Activated T-cell treated with anti-CD3 and anti-CD28 coated beads, Interleukin-2, amount 50 U/mL, for 1 hour (primary cell): Measurements from ENCODE around the gene MCCC1.
"Not testable (repeated sequence)": the region's sequence is repeated elsewhere in the genome, so short reads cannot be mapped to it uniquely, and the experiment has no call there.

Experiments
- DNase-seq: peaks from one replicate; pipeline ENCODE4 v3.0.0-alpha.2; 2020

Gene MCCC1

DNA sequence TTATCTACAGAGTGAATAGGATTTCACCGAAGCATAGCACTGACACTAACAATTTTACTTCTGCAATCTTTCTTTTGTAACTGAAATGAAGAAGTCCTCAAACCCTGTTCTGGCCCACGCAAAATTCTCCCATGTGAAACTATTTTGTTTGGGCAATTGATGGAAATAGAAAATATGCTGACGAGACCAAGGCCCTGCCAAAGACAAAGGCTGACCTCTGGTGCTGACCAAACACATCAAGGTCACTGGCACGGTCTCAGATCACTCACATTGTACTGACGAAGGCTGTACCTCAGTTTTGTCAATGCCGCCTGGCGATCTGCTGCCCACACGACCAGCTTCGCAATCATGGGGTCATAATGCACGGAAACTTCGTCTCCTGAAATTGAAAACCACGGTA lies 60.5 kb downstream of the MCCC1 start:
- DNase-seq = no peak

- no peak for DNase-seq
Measured at GRCh38 chr3:183038221-183038620, 61.1 kb downstream of the MCCC1 start.

GRCh38 chr3:183033746-183034145 lies 65.5 kb downstream of the MCCC1 start:
- no peak for DNase-seq

DNA sequence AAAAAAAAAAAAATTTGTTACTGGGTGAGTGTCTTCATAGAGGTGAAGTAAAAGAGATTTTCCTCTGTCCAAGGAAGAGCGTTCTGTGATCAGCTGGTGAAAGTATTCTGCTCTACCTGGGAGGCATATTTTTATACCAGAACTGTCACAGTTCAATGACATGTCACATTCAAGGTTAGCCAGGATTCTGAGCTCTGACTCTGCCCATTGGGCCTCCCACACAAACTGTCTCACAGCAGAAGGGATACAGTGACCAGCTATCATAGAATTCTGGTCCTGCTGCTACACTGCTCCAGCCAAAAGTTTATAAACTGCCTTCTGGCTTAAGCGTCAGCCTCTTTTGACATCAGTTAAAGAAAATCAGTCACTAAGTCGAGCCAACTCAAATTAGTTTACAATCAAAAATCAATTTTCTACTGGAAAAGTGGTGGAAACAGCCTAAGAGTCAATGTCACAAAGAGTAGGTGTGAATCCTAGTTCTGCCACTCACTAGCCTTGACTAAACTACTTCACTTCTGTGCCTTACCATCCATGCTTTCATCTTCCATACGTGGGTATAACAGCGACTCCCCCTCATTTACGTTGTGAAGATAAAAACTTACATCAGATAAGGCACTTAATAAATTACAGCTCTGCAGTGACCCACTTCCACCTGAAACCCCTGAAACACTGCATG lies 66.3 kb downstream of the MCCC1 start:
- DNase-seq = no peak

- DNase-seq = no peak
Measured at GRCh38 chr3:183031826-183032225, 67.5 kb downstream of the MCCC1 start.

DNA sequence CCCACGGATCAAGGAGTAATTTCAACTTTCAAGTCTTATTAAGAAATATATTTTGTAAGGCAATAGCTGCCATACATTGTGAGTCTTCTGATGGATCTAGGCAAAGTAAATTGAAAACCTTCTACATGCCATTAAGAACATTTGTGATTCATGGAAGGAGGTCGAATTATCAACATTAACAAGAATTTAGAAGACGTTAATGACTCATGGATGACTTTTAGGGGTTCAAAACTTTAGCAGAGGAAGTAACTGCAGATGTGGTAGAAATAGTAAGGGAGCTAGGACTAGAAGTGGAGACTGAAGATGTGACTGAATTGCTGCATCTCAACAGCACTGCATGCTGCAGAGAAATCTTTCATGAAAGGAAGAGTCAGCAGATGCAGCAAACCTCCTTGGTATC lies 70.9 kb downstream of the MCCC1 start:
- DNase-seq = no peak

DNA sequence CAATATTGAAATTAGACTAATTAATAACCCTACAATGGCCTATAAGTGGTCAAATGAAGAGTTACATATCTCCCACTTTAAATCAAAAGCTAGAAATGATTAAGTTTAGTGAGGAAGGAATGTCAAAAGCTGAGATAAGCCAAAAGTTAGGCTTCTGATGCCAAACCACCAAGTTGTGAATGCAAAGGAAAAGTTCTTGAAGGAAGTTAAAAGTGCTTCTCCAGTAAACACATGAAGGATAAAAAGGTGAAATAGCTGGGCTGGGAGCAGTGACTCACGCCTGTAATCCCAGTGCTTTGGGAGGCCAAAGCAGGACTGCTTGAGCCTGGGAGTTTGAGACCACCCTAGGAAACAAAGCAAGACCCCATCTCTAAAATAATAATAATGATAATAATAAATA lies 72.0 kb downstream of the MCCC1 start:
- DNase-seq = no peak

DNA sequence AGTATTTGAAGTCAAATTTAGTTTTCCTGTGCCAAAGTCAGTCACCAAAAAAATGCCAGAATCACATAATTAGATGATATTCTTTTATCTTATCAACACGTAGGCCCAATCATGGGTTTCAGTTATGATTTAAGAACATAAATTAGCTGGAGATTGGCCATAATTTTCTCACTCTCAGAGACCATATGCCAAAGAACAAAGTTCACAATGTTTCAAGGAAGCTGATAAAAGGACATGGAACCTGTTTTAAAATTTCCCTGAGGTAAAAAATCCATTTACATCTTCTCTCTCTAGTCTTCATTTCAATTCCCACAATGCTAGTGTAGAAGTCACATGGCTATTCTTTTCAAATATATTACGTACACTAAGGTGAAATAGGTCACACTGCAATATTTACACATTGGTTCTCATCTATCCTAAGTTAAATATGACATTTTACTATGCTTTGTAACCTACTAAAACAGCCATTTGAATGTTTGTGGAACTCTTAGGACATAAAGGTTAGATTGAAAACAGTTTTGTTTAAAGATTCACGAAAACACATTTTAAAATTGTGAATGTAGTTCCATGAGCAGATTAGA lies 76.3 kb downstream of the MCCC1 start:
- DNase-seq = no peak

DNA sequence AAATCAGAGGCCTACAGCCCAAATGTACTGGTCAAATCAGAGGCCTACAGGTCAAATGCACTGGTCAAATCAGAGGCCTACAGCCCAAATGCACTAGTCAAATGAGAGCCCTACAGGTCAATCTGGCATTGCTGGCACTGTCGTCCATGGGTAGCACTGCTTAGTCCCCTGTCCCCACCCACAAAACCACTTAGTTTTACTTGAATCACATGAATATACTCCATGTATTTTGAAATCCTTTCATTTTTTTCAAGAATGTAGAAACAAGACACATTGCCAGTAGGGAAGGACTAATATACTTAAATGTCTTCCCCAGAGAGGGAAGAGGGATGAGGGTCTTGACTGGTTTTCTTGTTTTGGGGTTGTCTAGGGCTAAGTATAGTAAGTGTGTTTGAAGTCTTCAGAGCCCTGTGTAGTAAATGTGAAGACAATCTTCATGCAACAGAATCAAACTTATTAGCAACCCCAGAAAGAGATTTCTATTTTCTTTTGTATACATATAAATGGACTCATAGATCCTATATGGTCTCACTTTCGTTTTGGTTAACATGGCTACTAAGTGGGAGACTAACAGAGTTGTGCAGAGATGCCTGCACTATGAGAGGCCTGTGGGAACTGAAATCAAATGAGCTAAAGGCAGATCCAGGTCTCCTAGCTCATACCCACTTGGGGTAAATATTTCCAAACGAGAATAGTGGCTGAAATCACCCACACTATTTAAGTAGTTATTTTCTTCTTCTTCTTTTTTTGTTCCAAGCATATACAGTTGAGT lies 80.7 kb downstream of the MCCC1 start:
- no peak for DNase-seq

DNA sequence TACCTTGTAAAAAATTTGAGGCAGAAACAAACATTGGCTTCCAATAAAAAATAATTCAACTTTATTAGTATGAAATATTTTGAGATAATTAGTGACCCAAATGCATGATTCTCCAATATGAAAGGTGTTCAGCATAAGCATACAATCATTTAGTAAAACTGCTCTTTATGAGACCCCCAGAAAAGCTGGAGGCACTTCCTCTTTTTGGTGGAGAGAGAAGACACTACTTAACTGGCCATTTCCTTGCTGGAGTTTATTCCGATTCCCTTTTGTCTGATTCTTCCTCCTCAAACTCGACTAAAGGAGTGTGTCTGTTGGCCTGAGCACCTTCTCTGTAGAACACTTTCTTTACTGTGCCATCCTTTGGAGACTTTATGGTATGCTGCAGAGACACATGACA lies 84.1 kb downstream of the MCCC1 start:
- DNase-seq = no peak

- no peak for DNase-seq
Measured at GRCh38 chr3:183013856-183014255, 85.4 kb downstream of the MCCC1 start.

- DNase-seq = no peak
Measured at GRCh38 chr3:183013074-183013473, 86.2 kb downstream of the MCCC1 start.

DNA sequence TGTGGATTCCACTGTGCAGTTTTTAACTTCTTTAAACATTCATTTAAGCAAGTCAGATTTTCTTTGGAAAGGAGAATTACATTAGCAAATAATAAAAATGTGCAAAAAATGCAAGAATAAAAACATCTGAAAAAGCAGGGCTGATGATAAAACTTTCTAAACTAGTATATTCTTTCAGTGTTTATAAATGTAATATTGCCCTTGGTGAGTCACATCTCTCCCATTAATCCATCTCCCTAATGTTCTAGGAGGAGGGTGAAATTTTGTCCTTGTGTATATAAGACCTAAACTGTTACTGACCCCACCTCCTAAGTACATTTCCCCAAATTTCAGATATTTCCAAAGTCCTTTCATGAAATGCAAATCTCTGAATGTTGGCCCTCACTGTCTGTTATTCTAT lies 90.5 kb downstream of the MCCC1 start:
- DNase-seq = no peak

- no peak for DNase-seq
Measured at GRCh38 chr3:183008303-183008702, 91.0 kb downstream of the MCCC1 start.

DNA sequence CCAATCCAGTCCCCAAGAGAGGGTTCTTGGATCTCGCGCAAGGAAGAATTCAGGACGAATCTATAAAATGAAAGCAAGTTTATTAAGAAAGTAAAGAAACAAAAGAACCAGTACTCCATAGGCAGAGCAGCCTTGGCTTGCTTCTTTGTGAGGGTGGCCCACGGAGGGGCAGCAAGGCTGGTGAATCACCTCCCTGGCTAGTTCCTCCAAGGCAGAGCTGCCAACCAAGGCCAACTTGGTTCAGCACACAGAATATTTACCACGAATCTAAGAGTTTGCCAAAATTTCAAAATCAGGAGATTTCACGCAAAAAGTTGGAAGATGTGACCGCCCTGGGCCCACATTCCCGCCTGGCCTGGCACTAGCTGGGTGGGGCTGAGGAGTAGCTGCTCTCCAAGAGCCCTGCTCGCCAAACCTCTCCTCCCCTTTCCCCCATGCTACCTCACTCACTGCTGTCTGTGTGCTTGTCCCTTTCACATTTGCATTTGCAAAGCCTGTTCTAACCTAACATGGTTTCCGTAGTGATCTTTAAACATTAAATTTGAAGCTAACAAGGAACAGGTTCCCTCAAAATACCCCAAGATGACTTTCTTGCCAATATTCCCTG lies 92.8 kb downstream of the MCCC1 start:
- no peak for DNase-seq

DNA sequence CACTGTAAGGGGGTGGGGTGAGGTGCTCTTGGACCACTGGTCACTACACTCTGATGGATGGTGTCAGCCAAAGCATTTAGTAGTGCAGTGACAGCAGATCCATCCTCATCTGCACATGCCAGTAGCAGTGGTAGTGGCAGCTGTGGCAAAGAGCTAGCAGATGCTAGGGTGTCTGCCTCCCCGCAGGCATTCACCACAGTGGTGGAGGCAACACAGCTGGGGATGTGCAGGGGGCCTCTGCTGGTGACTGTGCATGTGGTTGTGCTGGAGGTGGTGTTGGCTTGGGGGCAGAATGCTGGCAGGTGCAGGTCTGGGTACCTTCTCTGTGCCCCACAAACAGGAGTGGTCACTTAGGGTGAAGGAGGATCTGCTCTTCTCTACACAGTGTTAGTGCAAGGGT lies 99.5 kb downstream of the MCCC1 start:
- DNase-seq = no peak

GRCh38 chr3:182993486-182994201 lies 105.7 kb downstream of the MCCC1 start:
- DNase-seq = not testable (repeated sequence)

DNA sequence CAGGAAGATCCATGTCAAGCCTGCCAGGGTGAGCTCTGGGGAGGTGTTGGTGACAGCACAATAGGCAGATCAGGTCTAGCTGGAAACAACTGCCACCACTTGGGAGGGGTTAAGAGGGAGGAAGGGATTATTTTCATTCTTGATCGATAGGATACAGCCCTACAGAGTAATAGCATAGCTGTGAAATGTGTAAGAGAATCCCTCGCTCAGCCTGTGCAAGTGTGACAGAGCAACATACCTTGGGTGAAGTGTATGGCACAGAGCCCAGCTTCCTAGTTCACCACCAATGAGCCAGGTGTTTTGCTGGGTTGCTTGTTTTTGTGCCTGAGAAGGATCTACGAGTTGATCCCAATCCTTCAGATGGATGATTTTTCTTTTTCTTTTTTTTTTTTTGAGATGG lies 109.7 kb downstream of the MCCC1 start:
- no peak for DNase-seq

DNA sequence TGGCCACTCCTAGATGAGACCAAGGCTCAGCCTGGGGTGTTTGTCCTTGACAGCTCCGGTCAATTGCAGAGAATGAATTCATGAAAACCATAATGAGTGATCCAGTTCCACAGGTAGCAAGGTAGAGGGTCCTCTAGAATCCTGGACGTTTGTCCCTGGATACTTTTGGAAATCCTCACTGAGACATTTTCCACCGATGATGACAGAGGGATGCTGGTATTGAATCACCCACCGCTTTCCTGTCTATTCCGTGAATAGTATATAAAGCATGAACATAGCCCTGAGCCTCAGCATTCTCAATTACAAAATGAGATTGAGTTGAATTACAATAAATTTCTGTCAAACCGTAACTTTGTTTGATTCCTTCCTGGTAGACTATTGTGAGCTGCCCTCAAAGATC lies 113.3 kb downstream of the MCCC1 start:
- DNase-seq = no peak

GRCh38 chr3:182983876-182984275 lies 115.4 kb downstream of the MCCC1 start:
- DNase-seq = no peak

DNA sequence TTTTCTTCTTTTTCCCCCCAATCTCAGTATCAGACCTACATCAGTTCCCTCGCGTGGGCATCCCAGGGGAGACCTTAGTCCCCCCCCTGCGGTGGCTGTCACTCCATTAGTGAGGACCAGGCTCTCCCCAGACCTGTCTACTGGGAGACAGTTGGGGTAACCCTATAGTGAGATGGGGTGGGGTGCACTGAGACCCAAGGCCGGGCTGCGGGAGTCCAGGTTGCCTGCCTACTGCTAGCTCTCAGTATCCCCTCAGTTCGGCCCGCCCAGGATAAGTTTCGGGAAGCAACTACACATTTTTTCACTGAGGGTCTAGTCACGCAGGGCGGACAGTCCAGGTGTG lies 118.3 kb downstream of the MCCC1 start:
- DNase-seq = no peak

DNA sequence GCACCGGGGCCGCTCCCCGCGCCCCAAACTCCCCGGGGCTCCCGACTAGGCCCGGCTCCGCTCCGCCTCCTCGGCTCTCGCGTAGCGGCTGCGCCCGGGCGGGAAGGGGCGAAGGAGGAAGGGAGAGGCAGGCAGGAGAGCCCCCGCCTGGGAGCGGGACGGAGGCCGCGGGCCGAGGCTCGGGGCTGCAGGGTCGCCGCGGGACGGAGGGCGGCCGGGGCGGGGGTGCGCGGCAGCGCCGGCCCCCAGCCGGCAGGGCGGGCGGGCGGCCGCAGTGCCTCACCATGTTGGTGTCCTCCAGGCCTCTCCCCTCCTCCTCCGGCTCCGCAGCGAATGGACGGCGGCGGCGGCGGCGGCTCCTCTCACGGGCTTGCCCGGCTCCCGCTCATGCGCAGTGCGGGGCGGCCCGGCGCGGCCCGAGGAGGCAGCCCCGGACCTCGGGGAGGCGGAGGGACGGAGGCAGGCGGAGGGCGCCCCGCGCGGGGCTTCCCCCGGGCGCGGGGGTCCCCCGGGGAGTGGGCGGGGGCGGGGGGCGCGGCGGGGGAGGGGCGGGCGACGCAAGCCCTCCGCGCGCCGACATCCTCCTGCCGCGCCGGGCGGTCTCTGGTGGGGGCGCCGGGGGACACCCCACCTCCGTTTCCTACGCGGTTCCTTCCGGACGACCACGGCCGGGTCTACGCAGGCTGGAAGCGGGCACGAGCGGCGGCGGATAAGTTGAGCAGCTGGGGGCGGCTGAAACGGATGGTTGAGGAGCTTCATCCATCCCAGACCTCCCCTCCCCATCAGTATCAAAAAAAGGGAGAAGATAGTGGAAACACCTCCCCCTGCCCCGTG lies 118.9 kb downstream of the MCCC1 start, which contains the start of gene DCUN1D1:
Gene DCUN1D1, minus strand, starts transcription at position 335 of the 834 bp plus-strand sequence. Its CDS starts 49 bp downstream, at position 286.
- peak; percentile 89 for DNase-seq
